ENCODE measurements around the gene CNN2. TPM values are rescaled to one million over a fixed set of nuclear protein-coding genes. Genes with fewer than 3 reads are reported as not detected.

CNN2 gene
- total and polyA plus RNA-seq, 4 donors = 10.1 to 38.4 (median 26.8) TPM

DNA sequence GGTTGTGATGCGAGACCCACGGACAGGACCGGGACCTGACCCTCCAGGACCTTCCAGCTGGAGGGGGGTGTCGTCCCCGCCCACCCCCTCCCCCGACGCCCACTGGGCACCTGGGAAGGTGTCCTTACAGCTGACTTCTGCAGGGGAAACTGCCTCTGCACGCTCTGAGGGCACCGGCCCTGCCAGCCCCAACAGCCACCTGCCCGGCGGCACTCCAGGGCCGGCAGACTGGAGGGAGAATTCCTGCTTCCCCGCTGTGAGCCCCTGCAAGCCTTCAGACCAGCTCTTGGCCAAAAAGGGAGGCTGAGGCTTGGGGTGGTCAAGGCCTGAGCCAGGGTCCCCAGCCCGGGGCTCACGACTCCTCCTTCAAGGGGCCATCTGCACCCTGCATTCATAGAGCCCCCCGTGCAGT, 1.2 kb downstream of the CNN2 start:
- Histone ChIP-seq H3K9ac (ENCODE audit: low read depth in 1 of 2, low read length in 2 of 2) (peak overlapping the region; percentile 22 to 69), H3K4me3 (ENCODE audit: low read depth in 1 of 3, low read length in 3 of 3) (peak overlapping the region; percentile 53 to 76 (median 66)), H3K4me1 (ENCODE audit: control insufficient read depth in 4 of 4, insufficient read depth in 4 of 4, low read length in 3 of 4) (peaks cover 4 to 16% (median 5%) of the 10 kb centered on the region in 4 donors), H3K27me3 (ENCODE audit: control insufficient read depth in 4 of 4, insufficient read depth in 4 of 4, low read length in 3 of 4) (no peaks in the 10 kb centered on the region), H3K36me3 (ENCODE audit: control insufficient read depth in 4 of 4, insufficient read depth in 3 of 4, low read depth in 1 of 4, low read length in 3 of 4) (peaks cover 4 to 6% (median 5%) of the 10 kb centered on the region in 4 donors), H3K27ac (ENCODE audit: low read depth in 1 of 2, low read length in 2 of 2) (peak overlapping the region; percentile 43 to 77), H3K9me3 (ENCODE audit: control insufficient read depth in 4 of 4, low read length in 3 of 4) (no peaks in the 10 kb centered on the region)
- WGBS = 32% methylated on average over 16 of the region's 16 CpGs
- DNase-seq (ENCODE audit: low spot score) = no peak
- TF ChIP-seq, protein P1, sequence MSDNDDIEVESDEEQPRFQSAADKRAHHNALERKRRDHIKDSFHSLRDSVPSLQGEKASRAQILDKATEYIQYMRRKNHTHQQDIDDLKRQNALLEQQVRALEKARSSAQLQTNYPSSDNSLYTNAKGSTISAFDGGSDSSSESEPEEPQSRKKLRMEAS (IDR thresholded peaks at IDR 0.05) = no peak
- TF ChIP-seq EGR1 (IDR thresholded peaks at IDR 0.05; ENCODE audit: low read depth in 2 of 2) = no peak
- no peak for TF ChIP-seq ZBTB33 (IDR thresholded peaks at IDR 0.05)
- no peak for TF ChIP-seq HNF4A (conservative IDR thresholded peaks at IDR 0.05)
- TF ChIP-seq RXRA (IDR thresholded peaks at IDR 0.05) = no peak
- TF ChIP-seq, protein P2, sequence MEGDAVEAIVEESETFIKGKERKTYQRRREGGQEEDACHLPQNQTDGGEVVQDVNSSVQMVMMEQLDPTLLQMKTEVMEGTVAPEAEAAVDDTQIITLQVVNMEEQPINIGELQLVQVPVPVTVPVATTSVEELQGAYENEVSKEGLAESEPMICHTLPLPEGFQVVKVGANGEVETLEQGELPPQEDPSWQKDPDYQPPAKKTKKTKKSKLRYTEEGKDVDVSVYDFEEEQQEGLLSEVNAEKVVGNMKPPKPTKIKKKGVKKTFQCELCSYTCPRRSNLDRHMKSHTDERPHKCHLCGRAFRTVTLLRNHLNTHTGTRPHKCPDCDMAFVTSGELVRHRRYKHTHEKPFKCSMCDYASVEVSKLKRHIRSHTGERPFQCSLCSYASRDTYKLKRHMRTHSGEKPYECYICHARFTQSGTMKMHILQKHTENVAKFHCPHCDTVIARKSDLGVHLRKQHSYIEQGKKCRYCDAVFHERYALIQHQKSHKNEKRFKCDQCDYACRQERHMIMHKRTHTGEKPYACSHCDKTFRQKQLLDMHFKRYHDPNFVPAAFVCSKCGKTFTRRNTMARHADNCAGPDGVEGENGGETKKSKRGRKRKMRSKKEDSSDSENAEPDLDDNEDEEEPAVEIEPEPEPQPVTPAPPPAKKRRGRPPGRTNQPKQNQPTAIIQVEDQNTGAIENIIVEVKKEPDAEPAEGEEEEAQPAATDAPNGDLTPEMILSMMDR (IDR thresholded peaks at IDR 0.05; ENCODE audit: low read depth, low read length, missing input control) = no peak
- no peak for TF ChIP-seq YY1 (IDR thresholded peaks at IDR 0.05)
- no peak for TF ChIP-seq SP1 (IDR thresholded peaks at IDR 0.05)
- TF ChIP-seq FOXA2 (IDR thresholded peaks at IDR 0.05) = no peak
- no peak for TF ChIP-seq GABPA (IDR thresholded peaks at IDR 0.05 in 1 of 2, conservative IDR thresholded peaks at IDR 0.05 in 1 of 2)

- peak overlapping the region in 2 of 3 donors; percentile 66 to 76 for H3K4me3 ChIP-seq (ENCODE audit: low read depth in 1 of 3, low read length in 3 of 3)
- WGBS = 31% methylated on average over 58 of the region's 58 CpGs
- peaks cover 4 to 8% (median 5%) of the 10 kb centered on the region in 4 donors for H3K36me3 ChIP-seq (ENCODE audit: control insufficient read depth in 4 of 4, insufficient read depth in 3 of 4, low read depth in 1 of 4, low read length in 3 of 4)
- peak overlapping the region in 1 of 2 donors; percentile 22 for H3K9ac ChIP-seq (ENCODE audit: low read depth in 1 of 2, low read length in 2 of 2)
- H3K27ac ChIP-seq (ENCODE audit: low read depth in 1 of 2, low read length in 2 of 2) = peak overlapping the region; percentile 43 to 77
- peak; percentile 46 for DNase-seq (ENCODE audit: low spot score)
- no peaks in the 10 kb centered on the region for H3K9me3 ChIP-seq (ENCODE audit: control insufficient read depth in 4 of 4, low read length in 3 of 4)
- no peaks in the 10 kb centered on the region for H3K27me3 ChIP-seq (ENCODE audit: control insufficient read depth in 4 of 4, insufficient read depth in 4 of 4, low read length in 3 of 4)
- TF ChIP-seq GABPA (IDR thresholded peaks at IDR 0.05 in 1 of 2, conservative IDR thresholded peaks at IDR 0.05 in 1 of 2) (peak in 1 of 2 donors; percentile 45), NR2F2 (IDR thresholded peaks at IDR 0.05) (peak; percentile 9), RXRA (IDR thresholded peaks at IDR 0.05) (no peak)
- peaks cover 4 to 16% (median 5%) of the 10 kb centered on the region in 4 donors for H3K4me1 ChIP-seq (ENCODE audit: control insufficient read depth in 4 of 4, insufficient read depth in 4 of 4, low read length in 3 of 4)
Measured at GRCh38 chr19:1028062-1028926, 1.9 kb downstream of the CNN2 start.

All from liver (tissue), 9 donors.